Neural cell (in vitro differentiated cells): Measurements from ENCODE around the gene CNTN6.

Experiments
- EP300 ChIP-seq: fragments of 450-650 bp; conservative IDR thresholded peaks from 2 replicates; pipeline ENCODE4 v1.6.1; 2014; ENCODE audit warnings: antibody characterized with exemption, mild to moderate bottlenecking, moderate library complexity; ENCODE audit not compliant: poor library complexity, severe bottlenecking
- EZH2 ChIP-seq: fragments of 200-600, 300-800 bp; shearing (Covaris generic), sonication (generic); IDR thresholded peaks from 2 replicates; pipeline ENCODE4 v1.6.1; 2014; ENCODE audit warnings: antibody characterized with exemption, low read length, borderline replicate concordance, mild to moderate bottlenecking; ENCODE audit not compliant: insufficient read depth, poor library complexity, severe bottlenecking
- MXI1 ChIP-seq: fragments of 450-650 bp; conservative IDR thresholded peaks from 2 replicates; pipeline ENCODE4 v1.6.1; 2014; ENCODE audit warnings: antibody characterized with exemption, mild to moderate bottlenecking; ENCODE audit not compliant: poor library complexity, severe bottlenecking
- RAD21 ChIP-seq: fragments of 450-650 bp; conservative IDR thresholded peaks from 2 replicates; pipeline ENCODE4 v1.6.1; 2014; ENCODE audit warnings: antibody characterized with exemption, mild to moderate bottlenecking, moderate library complexity
- SMC3 ChIP-seq: fragments of 450-650 bp; conservative IDR thresholded peaks from 2 replicates; pipeline ENCODE4 v1.6.1; 2014; ENCODE audit warnings: antibody characterized with exemption, mild to moderate bottlenecking, moderate library complexity; ENCODE audit not compliant: poor library complexity
- TF ChIP-seq, protein P1 (sequence below): fragments of 450-650 bp; IDR thresholded peaks from 2 replicates; pipeline ENCODE4 v1.5.1; 2014; ENCODE audit warnings: antibody characterized with exemption, mild to moderate bottlenecking, moderate library complexity; ENCODE audit not compliant: poor library complexity, severe bottlenecking

DNA sequence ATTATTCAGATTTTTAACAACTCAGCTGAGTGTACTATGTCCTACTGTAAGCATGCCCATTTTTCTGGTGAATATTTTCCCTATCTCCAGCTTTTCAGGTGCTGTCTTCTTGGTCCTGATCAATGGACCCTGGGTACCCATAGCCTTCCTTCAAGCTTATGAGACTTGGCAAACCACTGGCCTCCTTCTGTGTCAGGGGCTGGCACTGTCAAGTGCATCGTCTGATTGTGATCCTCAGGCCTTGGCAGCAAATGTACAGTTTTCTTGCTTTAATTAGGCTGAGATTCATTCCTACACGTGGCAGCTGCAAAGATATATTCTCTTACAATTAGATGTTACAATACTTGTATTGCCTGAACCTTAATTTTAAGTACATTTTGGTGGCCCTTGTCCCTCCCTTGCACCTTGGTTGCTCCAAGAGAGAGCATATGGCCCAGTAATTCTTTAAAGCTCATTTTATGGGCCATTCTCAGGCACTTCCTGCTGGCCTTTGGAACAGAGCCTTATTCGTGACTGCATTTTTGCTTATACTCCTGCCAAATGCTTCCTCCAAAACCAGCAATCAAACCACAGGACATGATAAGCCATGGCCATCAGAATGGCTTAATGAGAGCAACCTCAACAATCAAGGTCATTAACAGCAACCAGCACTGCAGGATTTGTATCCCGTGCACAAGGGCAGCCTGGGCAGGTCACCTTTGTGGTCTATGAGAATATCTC is 179.9 kb downstream of the CNTN6 start:
- TF ChIP-seq, protein P1, sequence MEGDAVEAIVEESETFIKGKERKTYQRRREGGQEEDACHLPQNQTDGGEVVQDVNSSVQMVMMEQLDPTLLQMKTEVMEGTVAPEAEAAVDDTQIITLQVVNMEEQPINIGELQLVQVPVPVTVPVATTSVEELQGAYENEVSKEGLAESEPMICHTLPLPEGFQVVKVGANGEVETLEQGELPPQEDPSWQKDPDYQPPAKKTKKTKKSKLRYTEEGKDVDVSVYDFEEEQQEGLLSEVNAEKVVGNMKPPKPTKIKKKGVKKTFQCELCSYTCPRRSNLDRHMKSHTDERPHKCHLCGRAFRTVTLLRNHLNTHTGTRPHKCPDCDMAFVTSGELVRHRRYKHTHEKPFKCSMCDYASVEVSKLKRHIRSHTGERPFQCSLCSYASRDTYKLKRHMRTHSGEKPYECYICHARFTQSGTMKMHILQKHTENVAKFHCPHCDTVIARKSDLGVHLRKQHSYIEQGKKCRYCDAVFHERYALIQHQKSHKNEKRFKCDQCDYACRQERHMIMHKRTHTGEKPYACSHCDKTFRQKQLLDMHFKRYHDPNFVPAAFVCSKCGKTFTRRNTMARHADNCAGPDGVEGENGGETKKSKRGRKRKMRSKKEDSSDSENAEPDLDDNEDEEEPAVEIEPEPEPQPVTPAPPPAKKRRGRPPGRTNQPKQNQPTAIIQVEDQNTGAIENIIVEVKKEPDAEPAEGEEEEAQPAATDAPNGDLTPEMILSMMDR, result no peak
- TF ChIP-seq SMC3 (no peak), MXI1 (no peak), EZH2 (no peak), RAD21 (no peak), EP300 (no peak)
